T47D (cell line): ENCODE results near the gene CDC42EP4.
A peak's percentile ranks its signal among the peaks of the same experiment; 100 is the strongest.

ENCODE experiments used
- DNase-seq, 2 experiments: peaks; one replicate each; pipeline versions ENCODE4 v3.0.0 to v3.0.0-alpha.2; 2011 to 2012; ENCODE audit warnings: low read depth in 1 of 2, low spot score in 1 of 2
- JUND ChIP-seq: IDR thresholded peaks from 2 replicates; pipeline ENCODE4 v1.6.1; 2012; ENCODE audit warnings: low read depth
- in situ Hi-C: cut with HindIII; loops from 2 replicates; pipeline ENCODE4 v1.10.0; 2016; ENCODE audit warnings: low sequenced_read_pairs, low pct_unique_long_range_greater_than_20kb

The CDC42EP4 gene

GRCh38 chr17:73297934-73298861 lies 13.6 kb downstream of the CDC42EP4 start:
- in situ Hi-C loops, result no loop called here
- DNase-seq, result peak in 1 of 2 experiments; percentile 62
- no peak for TF ChIP-seq JUND

- peak in 1 of 2 experiments; percentile 90 for DNase-seq
- no peak for TF ChIP-seq JUND
- in situ Hi-C loops, result no loop called here
Measured at GRCh38 chr17:73293480-73293911, 18.3 kb downstream of the CDC42EP4 start.

GRCh38 chr17:73293031-73293430 lies 18.8 kb downstream of the CDC42EP4 start:
- no peak for TF ChIP-seq JUND
- DNase-seq, result peak in 1 of 2 experiments; percentile 76
- in situ Hi-C loops, result no loop called here

DNA sequence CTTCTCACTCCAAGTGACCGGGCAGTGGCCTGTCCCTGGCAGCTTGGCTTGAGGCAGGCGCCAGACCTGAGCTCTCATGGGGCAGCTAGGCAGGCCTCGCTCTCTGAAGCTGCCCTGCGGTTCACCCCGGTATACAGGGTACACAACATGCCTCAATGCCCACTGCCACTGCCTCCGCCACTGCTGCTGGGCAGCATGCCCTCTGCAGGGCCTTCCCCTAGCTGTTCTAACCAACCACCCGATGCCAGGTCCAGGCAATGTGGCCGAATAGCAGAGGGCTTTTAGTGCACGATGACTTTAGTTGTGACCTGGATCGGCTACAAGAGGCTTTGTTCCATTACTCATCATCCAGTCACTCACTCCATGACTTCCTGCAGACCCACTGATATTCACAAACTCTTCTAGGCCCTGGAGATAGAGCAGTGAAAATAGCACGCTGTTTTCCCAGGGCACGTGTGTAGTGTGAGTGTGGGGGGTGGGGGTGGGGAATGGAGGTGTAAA lies 19.7 kb downstream of the CDC42EP4 start:
- TF ChIP-seq JUND, result no peak
- in situ Hi-C loops, result no loop called here
- no peak for DNase-seq

DNA sequence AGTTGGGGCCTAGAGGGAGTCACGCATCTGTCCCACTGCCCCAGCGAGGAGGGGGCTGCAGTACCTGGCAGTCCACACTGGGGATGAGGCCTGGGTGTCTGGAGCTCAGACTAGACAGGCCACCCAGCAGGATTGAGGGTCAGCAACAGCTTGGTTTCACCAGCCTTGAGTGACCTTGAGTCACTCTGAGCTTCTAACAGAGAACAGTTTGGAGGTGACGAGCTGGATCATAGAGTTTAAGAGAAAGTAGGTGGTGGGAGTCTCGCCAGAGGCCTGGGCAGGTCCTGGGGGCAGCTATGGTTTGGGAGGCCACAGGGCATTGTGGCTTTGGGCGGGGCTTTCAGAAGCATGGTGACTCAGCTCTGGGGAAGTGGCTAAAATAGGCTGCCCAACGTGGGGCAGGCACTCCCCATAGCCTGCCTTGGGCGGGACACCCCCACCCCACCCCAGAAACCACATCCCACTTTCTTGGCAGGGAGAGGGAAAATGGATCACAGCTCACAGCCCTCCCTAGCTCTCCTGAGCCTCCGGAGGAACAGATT lies 20.5 kb downstream of the CDC42EP4 start:
- DNase-seq, result peak in 1 of 2 experiments; percentile 66
- in situ Hi-C loops, result no loop called here

GRCh38 chr17:73290399-73291259 lies 21.2 kb downstream of the CDC42EP4 start:
- DNase-seq, result peak in 1 of 2 experiments; percentile 77
- in situ Hi-C loops, result no loop called here
- TF ChIP-seq JUND, result no peak

More for the DNA sequence above, 20.5 kb downstream of the CDC42EP4 start:
- TF ChIP-seq JUND, result no peak

DNA sequence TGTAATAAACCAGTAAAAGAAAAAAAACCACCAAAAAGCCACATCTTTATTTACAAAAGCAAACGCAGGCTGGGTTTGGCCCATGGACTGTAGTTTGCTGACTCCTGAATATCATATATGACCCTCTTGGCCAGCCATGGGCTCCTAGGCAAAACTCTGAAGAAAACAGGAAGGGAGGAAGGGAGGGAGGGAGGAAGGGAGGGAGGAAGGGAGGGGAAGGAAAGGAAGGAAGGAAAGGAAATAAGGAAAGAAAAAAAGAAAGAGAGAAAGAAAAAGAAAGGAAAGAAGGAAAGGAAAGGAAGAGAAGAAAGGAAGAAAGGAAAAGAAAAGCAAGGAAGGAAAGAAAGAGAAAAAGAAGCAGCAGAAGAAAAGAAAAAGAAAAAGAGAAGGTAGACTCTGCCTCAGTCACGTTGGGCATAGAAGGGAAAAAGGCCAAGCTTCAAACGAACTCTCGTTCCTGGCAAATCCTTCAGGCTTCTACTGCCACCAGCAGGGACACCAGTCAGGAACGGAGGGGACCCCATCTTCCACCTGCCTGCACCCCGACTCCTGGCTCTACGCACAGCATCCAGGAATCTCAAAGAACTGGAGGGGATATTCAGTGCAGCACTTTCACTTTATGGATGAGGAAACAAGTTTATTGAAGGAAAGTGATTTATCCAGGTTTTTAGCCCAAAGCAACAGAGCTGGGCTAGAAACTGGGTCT lies 22.1 kb downstream of the CDC42EP4 start:
- in situ Hi-C loops, result no loop called here
- no peak for DNase-seq
- no peak for TF ChIP-seq JUND

GRCh38 chr17:73288534-73289302 lies 23.1 kb downstream of the CDC42EP4 start:
- peak in 1 of 2 experiments; percentile 72 for DNase-seq
- in situ Hi-C loops, result no loop called here
- no peak for TF ChIP-seq JUND

DNA sequence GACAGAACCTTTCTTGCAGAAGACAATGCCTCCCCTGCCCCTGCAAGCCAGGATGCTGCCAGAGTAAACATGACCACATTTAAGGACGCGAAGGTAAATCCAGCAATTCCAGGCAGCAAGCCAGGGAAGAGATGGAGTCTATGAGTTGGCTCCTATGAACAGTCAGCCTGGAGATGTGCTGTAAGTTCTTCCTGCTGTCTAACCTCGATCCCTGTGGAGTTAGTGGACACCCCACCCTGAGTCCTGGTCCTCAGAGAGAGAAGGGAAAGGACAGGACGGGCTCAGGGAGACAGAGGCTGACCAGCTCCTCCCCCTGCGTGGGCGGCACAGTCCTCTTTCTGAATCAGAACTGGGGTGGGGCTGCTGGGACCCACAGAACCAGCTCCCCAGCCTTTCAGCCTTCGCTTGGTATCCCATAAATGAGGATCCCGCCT lies 24.9 kb downstream of the CDC42EP4 start:
- in situ Hi-C loops, result no loop called here
- no peak for TF ChIP-seq JUND
- DNase-seq, result peak in 1 of 2 experiments; percentile 77

GRCh38 chr17:73285916-73286862 lies 25.6 kb downstream of the CDC42EP4 start:
- TF ChIP-seq JUND, result no peak
- DNase-seq, result no peak
- in situ Hi-C loops, result no loop called here
